Vagina (tissue), 2 donors: ENCODE data around the gene ITGAL.

Source experiments
- POLR2A ChIP-seq, 2 donors: fragments of 450-650 bp; IDR thresholded peaks; one replicate each; pipeline ENCODE4 v1.6.1; 2017; ENCODE audit warnings: antibody characterized with exemption in 2 of 2, mild to moderate bottlenecking in 2 of 2, moderate library complexity in 2 of 2
- POLR2AphosphoS5 ChIP-seq, 2 donors: sonication (generic); formaldehyde crosslinking; IDR thresholded peaks; one replicate each; pipeline ENCODE4 v1.9.0; 2017; ENCODE audit warnings: antibody characterized with exemption in 2 of 2, mild to moderate bottlenecking in 2 of 2, low read depth in 1 of 2; ENCODE audit not compliant: insufficient read depth in 1 of 2
- TF ChIP-seq, protein P1 (sequence below), 3 experiments: fragments of 450-650 bp in 2 of 3; fragments of 200-600 bp in 1 of 3; sonication (generic) in 1 of 3; IDR thresholded peaks; one replicate each; pipeline ENCODE4 v1.5.1; 2017 to 2019; ENCODE audit warnings: antibody characterized with exemption in 3 of 3, mild to moderate bottlenecking in 2 of 3, moderate library complexity in 2 of 3

GRCh38 chr16:30429418-30429677, 43.2 kb upstream of the ITGAL start:
- TF ChIP-seq, protein P1, sequence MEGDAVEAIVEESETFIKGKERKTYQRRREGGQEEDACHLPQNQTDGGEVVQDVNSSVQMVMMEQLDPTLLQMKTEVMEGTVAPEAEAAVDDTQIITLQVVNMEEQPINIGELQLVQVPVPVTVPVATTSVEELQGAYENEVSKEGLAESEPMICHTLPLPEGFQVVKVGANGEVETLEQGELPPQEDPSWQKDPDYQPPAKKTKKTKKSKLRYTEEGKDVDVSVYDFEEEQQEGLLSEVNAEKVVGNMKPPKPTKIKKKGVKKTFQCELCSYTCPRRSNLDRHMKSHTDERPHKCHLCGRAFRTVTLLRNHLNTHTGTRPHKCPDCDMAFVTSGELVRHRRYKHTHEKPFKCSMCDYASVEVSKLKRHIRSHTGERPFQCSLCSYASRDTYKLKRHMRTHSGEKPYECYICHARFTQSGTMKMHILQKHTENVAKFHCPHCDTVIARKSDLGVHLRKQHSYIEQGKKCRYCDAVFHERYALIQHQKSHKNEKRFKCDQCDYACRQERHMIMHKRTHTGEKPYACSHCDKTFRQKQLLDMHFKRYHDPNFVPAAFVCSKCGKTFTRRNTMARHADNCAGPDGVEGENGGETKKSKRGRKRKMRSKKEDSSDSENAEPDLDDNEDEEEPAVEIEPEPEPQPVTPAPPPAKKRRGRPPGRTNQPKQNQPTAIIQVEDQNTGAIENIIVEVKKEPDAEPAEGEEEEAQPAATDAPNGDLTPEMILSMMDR (IDR thresholded peaks at IDR 0.05), result no peak
- no peak for TF ChIP-seq POLR2AphosphoS5 (IDR thresholded peaks at IDR 0.05; ENCODE audit: insufficient read depth in 1 of 2, low read depth in 1 of 2)
- TF ChIP-seq POLR2A (IDR thresholded peaks at IDR 0.05), result no peak
